GM19351 (cell line): Measurements from ENCODE around the gene PRRC1.
"Not testable (repeated sequence)": the region's sequence is repeated elsewhere in the genome, so short reads cannot be mapped to it uniquely, and the experiment has no call there.

Source experiments
- ATAC-seq: cut with Tn5 transposase; IDR thresholded peaks from one replicate; pipeline ENCODE4 v1.9.1; 2021; ENCODE audit warnings: mild to moderate bottlenecking, moderate library complexity; ENCODE audit not compliant: unreplicated experiment

Gene PRRC1

GRCh38 chr5:127540553-127540952 lies 23.1 kb downstream of the PRRC1 start:
- ATAC-seq: not testable (repeated sequence)

- not testable (repeated sequence) for ATAC-seq
These were observed 27.8 kb downstream of the PRRC1 start for GRCh38 chr5:127545249-127545648.

GRCh38 chr5:127549551-127549950 lies 32.1 kb downstream of the PRRC1 start:
- no peak for ATAC-seq

- no peak for ATAC-seq
These were observed 33.4 kb downstream of the PRRC1 start for GRCh38 chr5:127550652-127551409.

- ATAC-seq: no peak
These were observed 34.1 kb downstream of the PRRC1 start for GRCh38 chr5:127551410-127552041.

- no peak for ATAC-seq
These were observed 38.4 kb downstream of the PRRC1 start for GRCh38 chr5:127555826-127556225.

- no peak for ATAC-seq
These were observed 39.3 kb downstream of the PRRC1 start for GRCh38 chr5:127556609-127557334.

- ATAC-seq: no peak
These were observed 40.8 kb downstream of the PRRC1 start for GRCh38 chr5:127558273-127558672.

- no peak for ATAC-seq
These were observed 43.8 kb downstream of the PRRC1 start for GRCh38 chr5:127561254-127561653.

- ATAC-seq: no peak
These were observed 44.8 kb downstream of the PRRC1 start for GRCh38 chr5:127562252-127562651.

- ATAC-seq: no peak
These were observed 45.7 kb downstream of the PRRC1 start for GRCh38 chr5:127563136-127563535.

- ATAC-seq: peak; percentile 50
These were observed 46.7 kb downstream of the PRRC1 start for GRCh38 chr5:127564002-127564769.

- ATAC-seq: no peak
These were observed 48.3 kb downstream of the PRRC1 start for GRCh38 chr5:127565586-127566270.

GRCh38 chr5:127567026-127567768 lies 49.8 kb downstream of the PRRC1 start:
- peak; percentile 75 for ATAC-seq

- ATAC-seq: no peak
These were observed 50.7 kb downstream of the PRRC1 start for GRCh38 chr5:127568166-127568565.

GRCh38 chr5:127569471-127569870 lies 52.0 kb downstream of the PRRC1 start:
- ATAC-seq: not testable (repeated sequence)

GRCh38 chr5:127571314-127572131 lies 54.1 kb downstream of the PRRC1 start:
- ATAC-seq: peak; percentile 73

- peak; percentile 22 for ATAC-seq
These were observed 55.5 kb downstream of the PRRC1 start for GRCh38 chr5:127572930-127573329.
